HG03354 (cell line): ENCODE results near the gene FOXP4.

Experiments
- ATAC-seq: cut with Tn5 transposase; IDR thresholded peaks from one replicate; pipeline ENCODE4 v1.9.1; 2021; ENCODE audit warnings: mild to moderate bottlenecking; ENCODE audit not compliant: unreplicated experiment, poor library complexity, severe bottlenecking

The FOXP4 gene

DNA sequence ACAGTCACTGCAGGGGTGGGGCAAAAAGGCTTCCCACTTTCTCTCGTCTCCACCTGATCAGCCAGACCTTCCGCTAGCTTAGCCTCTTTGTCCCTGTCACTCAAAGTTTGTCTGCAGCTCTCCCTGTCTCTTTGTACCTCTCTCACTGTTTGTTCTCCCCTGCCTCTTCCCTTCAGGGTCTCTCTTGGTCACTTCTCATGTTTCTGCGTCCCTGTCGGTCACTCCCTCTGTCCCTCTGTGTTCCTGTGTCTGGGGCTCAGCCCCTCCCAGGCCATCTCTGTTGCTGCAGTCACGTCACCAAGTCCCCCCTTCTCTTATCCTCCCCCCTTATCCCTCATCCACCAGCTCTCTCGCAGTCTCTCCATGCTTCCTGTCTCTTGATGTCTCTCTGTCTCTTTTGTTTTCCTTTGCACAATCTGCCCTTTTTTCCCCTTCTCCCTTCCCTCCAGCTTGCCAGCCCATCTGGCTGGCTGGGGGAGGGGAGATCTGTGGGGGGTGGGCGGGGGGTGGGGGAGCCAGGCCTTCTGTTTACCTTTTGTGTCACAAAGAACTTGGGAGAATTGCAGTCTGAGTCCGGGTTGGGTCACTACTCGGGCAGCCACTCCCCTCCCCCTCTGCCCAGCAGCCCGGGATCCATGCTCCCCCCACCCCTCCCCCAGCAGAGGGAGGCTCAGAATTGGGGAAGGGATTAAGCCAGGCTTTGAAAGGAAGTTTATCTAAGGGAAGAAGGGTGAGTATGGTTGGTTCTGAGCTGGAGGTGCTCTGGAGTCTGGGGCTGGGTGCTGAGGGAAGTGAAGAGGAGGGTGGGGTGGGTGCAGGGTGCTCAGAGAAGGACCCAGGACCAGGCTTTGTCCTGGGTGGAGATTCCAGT is 32.3 kb downstream of the FOXP4 start:
- ATAC-seq = no peak

DNA sequence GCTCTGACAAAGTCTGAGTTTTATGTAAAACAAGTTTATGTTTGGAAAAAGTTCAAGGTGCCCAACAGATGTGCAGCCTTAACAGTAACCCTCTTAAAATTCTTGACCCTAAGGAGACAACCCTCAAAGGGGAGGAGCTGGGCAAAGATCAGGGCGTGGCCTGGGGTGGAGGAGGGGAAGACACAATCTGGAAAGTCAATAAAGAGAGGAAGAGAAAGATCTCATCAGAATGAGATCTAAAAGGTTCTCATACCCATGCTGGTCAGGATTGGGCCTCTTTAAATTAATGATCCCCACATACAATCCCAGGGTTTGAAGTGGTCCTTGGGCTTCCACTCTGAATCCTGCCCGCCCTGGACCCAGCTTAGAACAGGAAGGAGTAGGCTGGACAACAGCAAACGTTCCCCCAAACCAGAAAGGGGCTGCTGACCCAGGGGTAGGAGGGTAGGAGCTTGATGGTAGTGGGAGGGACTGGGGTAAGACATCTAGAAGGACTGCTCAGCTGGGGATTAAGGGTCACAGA is 33.0 kb downstream of the FOXP4 start:
- no peak for ATAC-seq

DNA sequence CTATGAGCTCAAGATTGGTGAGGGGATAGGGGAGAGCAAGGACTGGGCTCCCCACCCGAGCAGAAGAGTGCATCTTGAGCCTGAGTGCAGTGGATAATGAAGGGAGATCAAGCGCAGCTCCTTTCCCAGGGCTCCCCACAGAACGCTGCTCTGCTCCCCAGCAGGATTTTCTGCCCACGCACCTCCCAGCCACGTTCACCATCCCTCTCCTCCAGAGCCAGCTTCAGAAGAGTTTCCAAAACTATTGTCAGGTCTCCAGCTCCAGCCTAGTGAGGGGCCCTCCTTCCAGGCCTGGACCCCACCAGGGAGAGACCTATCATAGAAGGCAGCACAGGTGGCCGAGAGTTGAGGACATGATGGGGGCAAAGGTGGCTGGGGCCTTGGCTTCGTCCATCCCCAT is 34.5 kb downstream of the FOXP4 start:
- ATAC-seq = no peak

DNA sequence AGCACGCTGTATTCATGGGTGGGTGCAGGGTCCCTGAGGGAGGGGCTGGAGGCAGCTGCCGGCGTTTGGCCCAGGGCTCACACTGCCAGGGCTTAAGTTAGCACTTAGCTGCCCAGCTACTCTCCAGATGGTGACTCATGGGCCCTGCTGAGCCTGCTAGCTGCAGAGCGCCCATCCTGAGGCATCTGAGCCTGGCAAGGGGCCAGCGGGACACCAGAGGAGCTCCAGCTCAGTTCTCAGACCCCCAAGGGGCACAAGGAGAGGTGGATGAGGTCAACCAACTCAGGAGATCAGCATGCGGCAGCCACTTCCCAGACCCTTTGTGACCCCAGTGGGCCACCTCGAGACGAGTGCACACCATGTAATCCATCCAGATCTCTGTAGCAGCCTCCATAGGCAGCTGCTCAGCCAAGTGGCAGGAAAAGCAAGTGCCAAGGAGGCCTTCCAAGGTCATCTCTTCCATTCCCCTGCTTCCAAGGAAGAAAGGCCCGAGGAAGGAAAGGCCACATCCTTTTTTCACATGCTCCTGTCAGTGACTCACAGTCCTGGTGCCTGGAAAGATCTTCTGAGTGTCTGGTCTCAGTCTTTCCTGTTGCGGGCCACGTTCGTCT is 35.3 kb downstream of the FOXP4 start:
- no peak for ATAC-seq

DNA sequence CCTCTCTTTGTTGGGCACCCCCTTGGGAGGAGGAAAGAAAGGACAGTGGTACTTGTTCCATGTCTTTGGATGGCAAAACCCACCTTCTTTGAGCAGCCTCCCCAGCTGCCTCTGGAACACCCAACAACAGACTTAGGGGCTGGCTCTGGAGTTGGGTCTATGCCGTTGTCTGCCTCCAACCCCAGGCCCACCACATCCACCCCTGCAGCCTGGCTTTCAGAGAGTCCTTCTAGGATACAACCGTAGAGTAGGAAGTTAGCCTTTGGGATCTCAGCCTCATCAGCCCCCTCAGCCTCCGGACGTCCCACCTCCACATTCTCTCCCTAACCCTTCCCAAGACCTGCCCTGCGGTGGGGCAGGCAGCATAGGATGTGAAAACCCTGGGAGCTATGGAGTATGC is 36.4 kb downstream of the FOXP4 start:
- ATAC-seq = no peak

DNA sequence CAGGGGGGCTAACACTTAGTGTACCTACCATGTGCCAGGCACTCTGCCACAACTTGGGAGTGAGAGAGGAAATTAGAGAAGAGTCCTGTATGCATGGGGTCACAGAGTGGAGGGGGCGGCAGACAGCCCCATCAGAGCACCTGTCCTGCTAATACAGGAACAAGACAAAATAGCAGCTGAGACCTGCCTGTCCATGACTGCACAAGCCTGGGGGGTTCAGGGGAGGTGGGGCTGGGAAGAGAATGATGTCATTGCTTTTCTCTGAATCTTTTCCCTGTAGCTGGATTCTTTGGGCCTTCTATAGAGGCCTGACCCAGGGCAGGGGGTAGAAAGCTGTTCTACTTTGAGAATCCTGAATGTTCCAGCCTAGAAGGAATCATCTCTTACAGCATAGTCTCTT is 37.4 kb downstream of the FOXP4 start:
- ATAC-seq = no peak

DNA sequence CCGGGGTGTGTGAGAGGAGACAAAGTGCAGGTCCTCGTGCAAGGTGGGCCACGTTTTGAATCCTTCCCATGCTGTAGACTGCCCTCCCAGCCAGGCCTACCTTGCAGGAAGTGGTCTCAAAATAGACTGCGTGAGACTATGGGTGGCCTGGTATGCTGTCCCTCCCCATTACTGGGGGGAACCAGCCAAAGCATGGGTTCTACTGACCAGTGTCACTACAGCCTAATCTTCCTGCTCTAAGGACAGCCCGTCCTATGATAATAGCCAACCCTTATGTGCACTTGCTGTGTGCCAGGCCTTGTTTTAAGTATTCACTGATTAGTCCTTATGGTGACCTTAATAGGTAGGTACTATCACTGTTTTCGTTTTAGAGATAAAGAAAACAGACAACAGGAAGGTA is 38.0 kb downstream of the FOXP4 start:
- ATAC-seq = no peak

DNA sequence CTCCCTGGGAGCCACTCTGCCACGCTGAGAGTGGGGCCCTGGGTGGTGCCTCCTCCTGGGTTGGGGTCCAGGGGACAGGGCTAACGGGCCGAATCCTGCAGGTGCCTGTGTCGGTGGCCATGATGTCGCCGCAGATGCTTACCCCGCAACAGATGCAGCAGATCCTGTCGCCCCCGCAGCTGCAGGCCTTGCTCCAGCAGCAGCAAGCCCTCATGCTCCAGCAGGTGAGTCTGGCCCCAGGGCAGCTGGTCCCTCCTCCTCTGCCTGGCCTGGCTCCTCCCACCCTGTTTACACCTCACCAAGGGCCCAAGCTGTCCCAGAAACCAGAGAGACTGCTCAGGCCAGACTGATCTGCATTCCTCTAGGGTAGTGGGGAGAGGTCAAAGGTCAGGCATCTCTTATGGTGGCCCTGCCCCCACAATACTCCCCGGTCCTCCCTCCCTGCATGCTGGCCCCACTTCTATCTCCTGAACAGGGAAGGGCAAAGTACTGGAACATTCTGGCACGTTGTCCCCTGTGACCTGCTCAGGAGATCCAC is 38.6 kb downstream of the FOXP4 start:
- ATAC-seq = no peak

DNA sequence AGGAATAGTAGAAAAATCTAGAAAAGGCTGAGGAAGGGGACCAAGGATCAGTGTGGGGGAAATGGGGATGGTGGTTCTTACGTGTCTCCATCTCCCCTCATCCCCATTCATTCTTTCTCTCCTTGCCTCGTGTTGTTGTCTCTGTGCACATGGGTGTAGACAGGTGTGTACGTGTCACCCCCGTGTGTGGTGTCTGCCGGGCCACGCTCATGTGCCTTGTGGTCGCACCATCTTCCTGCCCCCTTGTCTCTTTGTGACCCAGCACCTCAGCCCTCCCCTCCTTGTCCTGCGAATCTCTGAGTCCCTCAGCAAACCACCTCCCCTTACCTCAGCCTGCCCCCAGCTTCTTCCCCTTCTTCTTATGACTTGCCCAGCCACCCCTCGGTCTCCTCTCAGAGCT is 39.4 kb downstream of the FOXP4 start:
- ATAC-seq = no peak

DNA sequence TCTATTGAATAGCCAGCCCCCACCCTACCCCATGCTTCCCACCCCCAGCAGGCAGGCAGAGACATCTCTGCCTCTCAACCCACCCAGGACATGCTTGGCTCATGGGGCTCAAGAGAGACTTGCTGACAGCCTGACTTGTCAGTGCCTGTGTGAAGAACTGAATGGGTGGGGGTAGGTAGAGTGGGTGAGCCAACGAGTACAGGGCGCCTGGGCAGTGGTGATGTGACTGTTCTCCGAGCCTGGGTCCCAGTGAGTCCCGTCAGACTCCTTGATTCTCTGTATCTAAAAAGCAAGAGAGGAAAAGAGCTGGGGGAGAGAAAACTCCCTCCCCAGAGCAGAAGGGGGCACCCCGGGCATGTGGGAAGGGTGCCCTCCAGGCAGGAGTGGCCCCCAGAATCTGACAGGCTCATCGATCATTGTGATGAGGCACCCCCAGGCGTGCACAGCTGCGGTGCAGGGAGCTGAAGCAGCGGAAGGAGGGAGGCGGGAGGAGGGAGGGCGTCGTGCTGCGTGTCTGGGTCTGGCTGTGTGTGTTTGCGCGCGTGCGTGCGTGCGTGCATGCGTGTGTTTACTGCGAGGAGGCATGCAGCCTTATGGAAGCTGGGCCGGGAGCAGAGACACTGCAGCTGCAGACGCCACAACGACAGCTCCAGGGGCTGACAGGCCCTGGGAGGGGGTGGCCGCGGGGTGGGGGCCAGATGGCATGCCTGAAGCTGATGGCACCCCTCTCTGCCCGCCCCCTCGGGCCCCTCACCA is 40.2 kb downstream of the FOXP4 start:
- no peak for ATAC-seq

DNA sequence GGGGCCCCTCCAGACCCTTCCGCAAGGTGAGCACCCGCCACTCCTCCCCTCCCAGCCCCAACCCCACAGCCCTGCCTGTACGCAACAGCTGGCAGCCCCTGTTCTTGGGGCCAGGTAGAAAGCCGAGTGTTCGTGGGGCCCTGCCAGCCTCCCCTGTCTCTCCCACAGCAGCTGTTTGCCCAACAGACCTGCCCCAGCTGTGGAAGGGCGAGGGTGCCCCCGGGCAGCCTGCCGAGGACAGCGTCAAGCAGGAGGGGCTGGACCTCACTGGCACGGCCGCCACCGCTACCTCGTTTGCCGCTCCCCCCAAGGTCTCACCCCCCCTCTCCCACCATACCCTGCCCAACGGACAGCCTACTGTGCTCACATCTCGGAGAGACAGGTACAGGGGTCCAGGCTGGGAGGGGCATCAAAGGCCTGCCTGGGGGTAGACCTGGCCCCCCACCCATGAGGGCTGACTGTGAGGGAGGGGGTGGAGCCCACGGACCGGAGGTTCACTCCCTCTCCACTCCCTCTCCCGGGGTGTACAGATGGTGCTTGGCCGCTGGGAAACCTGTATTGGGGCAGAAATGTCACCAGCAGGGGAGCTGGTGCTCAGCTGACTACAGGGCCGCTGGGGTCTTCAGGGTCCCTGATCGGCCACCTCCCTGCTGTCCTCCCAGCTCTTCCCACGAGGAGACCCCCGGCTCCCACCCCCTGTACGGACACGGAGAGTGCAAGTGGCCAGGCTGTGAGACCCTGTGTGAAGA is 41.1 kb downstream of the FOXP4 start:
- no peak for ATAC-seq

DNA sequence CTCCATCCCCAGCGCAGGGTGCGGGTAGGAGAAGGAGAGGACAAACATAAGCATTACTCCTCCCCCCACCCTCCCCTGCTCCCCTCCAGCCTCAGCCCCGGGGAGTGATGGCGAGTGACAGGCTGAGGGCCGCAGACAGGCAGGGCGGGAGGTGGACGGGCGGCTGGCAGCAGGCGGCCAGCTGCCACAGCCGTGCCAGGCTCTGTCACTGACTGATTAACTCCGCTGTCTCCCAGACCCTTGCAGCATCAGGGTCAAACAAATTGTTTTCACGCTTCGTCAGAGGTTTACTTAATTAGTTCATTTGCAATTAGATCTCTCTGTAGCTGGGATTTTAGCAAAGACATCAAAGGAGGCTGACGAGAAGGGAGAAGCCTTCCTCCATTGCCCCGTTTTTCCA is 41.9 kb downstream of the FOXP4 start:
- ATAC-seq = no peak

DNA sequence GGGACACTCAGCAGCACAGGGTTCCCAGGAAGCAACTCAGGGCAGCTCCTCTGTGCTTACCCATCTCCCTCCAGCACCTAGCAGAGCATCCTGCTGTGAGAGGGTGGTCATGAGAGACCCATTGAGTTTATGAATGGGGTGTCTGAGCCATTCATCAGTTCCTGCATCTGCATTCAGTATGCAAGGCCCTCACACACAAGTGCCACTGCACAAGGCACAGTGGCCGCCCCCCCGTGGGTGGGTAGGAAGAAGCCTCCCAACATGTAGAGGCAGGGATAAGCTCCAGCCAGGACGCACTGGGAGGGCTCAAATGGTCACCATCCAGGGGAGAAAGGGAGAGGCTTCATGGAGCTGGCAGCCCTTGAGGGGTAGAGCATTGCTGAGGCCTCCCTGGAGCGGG is 43.0 kb downstream of the FOXP4 start:
- no peak for ATAC-seq

DNA sequence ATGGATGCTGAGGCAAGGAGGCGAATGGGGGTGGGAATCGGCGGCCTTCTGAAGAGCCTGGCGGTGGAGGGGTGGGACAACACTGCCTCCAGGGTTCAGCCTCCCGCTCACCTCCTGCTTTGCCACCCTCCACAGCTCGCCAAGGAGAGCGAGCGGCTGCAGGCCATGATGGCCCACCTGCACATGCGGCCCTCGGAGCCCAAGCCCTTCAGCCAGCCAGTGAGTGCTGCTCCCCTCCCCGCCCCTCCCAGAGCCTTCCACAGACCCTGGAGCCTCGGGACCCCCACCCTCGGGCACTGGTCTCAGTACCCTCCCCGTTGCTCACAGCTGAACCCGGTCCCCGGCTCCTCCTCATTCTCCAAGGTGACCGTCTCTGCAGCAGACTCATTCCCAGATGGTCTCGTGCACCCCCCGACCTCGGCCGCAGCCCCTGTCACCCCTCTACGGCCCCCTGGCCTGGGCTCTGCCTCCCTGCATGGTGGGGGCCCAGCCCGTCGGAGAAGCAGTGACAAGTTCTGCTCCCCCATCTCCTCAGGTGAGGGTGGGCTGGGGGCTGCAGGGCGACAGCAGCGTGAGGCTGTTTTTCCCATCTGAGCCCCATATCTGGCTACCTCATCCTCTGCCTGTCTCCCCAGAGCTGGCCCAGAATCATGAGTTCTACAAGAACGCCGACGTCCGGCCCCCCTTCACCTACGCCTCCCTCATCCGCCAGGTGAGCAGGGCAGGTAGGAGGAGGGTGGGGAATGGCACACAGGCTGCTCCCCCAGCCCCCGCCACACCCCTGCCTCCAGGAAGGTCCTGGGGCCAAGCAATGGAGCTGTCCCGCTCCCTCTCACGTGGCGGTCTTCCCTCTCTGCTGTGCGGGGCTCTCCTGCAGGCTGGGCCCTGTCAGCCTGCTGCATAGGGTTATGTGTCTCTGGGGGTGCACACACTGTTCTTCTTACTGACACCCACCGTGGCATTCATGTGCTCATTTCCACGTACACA is 43.7 kb downstream of the FOXP4 start:
- no peak for ATAC-seq

DNA sequence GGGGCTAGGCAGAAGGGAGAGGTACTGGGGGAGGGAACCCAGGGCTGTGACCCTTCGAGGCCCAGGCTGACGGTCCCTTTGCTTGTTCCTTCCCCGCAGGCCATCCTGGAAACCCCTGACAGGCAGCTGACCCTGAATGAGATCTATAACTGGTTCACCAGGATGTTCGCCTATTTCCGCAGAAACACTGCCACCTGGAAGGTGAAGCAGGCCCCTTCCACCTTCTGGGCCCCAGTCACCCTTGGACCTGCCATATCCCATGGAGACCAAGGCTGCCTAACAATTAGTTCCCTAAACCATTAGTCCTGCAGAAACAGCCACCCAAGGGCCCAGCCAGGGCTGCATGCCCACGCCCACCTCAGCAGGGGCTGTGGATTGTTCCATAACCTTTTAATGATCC is 44.9 kb downstream of the FOXP4 start:
- no peak for ATAC-seq

DNA sequence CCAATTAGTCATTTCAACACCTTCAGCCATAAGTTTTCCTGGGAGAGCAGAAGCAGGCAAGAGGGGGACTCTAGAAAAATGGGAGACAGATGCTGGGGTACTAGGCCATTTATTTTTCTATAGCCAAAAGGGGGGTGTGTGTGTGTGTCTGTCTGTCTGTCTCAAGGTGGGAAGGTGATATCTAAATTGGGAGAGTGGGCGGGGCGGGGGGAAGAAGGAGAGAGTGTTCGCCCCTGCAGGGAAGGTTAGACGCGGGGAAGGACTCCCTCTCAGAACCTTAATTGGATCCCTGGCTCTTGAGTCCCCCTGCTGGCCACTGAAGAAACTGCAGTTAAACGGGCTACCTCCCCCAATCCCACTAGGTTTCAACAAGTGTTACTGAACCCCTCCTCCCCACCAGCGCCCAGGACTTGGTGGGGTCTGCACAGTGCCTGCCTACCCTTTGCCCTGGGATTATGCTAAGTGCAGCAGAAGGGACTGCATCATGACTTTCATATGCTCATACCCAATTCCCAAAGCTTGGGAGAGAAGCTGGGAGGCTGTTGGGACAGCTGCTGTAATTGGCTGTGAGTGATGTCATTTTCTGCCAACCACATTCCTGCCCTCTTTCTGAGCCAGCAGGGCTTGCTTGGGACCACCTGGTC is 45.8 kb downstream of the FOXP4 start:
- ATAC-seq = no peak

DNA sequence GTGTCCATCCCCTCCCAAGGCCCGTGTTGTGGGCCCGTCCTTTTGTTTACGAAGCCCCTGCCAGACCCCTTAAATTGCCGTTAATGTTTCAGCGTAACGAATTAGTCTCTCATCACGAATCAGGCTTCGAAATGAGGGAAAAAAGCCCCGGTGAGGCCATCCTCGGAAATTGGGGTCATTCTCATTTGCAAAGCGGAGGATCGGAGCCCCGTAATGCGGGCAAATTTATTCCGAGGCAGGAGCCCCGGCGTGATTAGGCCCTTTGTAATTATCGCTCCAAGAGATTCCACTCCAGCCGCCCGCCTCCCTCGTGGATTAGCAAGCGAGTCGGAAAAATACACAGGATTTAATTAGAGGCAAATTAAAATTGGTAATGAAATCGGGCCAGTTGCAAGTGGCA is 47.2 kb downstream of the FOXP4 start:
- ATAC-seq = no peak

DNA sequence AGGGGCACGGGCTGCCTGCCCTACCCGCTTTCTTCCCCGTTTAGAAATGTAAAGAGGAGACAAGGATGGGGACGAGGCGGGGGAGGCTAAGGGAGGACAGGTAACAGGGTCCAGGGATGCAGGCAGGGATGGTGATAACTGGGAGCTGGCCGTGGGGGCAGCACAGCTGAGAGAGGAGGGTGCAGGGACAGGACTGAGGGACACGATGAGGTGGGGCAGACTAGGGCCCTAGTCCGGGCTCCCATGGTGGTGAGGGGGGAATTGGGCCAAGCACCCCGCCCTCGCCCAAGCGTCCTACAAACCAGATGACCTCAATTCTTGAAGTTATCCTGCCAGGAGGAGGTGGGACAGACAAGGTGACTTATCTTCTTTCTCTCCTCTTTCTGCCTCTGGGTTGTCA is 47.7 kb downstream of the FOXP4 start:
- ATAC-seq = no peak
